Activated CD4-positive, alpha-beta T cell treated with anti-CD3 and anti-CD28 coated beads, Interleukin-2, Interleukin-6, amounts not matched to agents 100 ng/mL and 50 ng/mL, durations not matched to agents 16 hours and 8 hours (primary cell): ENCODE measurements around the gene TRIM63.

Experiments used
- DNase-seq: peaks from one replicate; pipeline ENCODE4 v3.0.0-alpha.2; 2020

Gene TRIM63

GRCh38 chr1:26031611-26032220 lies 35.7 kb downstream of the TRIM63 start:
- DNase-seq = no peak

- DNase-seq = no peak
Measured at GRCh38 chr1:26031196-26031595, 36.2 kb downstream of the TRIM63 start.

GRCh38 chr1:26029864-26030481 lies 37.5 kb downstream of the TRIM63 start:
- no peak for DNase-seq

GRCh38 chr1:26029054-26029863 lies 38.2 kb downstream of the TRIM63 start:
- DNase-seq = no peak

- DNase-seq = no peak
Measured at GRCh38 chr1:26028490-26028980, 38.9 kb downstream of the TRIM63 start.

GRCh38 chr1:26027716-26028489 lies 39.5 kb downstream of the TRIM63 start:
- no peak for DNase-seq

GRCh38 chr1:26025517-26025916 lies 41.9 kb downstream of the TRIM63 start:
- no peak for DNase-seq

- DNase-seq = no peak
Measured at GRCh38 chr1:26025060-26025459, 42.4 kb downstream of the TRIM63 start.

- no peak for DNase-seq
Measured at GRCh38 chr1:26023826-26024225, 43.6 kb downstream of the TRIM63 start.

- DNase-seq = no peak
Measured at GRCh38 chr1:26023009-26023408, 44.4 kb downstream of the TRIM63 start.

GRCh38 chr1:26022404-26022779 lies 45.0 kb downstream of the TRIM63 start:
- DNase-seq = no peak

- no peak for DNase-seq
Measured at GRCh38 chr1:26021647-26022403, 45.6 kb downstream of the TRIM63 start, which contains the start of gene EXTL1. Gene EXTL1 (plus strand): TSS chr1:26021775. CDS start chr1:26022647, 872 bp downstream.

GRCh38 chr1:26020941-26021646 lies 46.3 kb downstream of the TRIM63 start:
- no peak for DNase-seq

GRCh38 chr1:26020330-26020768 lies 47.1 kb downstream of the TRIM63 start:
- DNase-seq = no peak

- no peak for DNase-seq
Measured at GRCh38 chr1:26019641-26020315, 47.7 kb downstream of the TRIM63 start.

GRCh38 chr1:26017606-26018005 lies 49.8 kb downstream of the TRIM63 start:
- DNase-seq = no peak

GRCh38 chr1:26016953-26017545 lies 50.4 kb downstream of the TRIM63 start:
- no peak for DNase-seq

- DNase-seq = no peak
Measured at GRCh38 chr1:26016258-26016952, 51.0 kb downstream of the TRIM63 start.

GRCh38 chr1:26015358-26015757 lies 52.1 kb downstream of the TRIM63 start:
- DNase-seq = no peak

GRCh38 chr1:26014179-26014578 lies 53.3 kb downstream of the TRIM63 start:
- no peak for DNase-seq
